Muscle layer of duodenum (tissue), 2 donors: ENCODE measurements around the gene RAX.
"Not testable (repeated sequence)": the region's sequence is repeated elsewhere in the genome, so short reads cannot be mapped to it uniquely, and the experiment has no call there.

Experiments
- H3K27ac ChIP-seq: one replicate; pipeline ENCODE4 v1.7.0; 2013; ENCODE audit warnings: mild to moderate bottlenecking, low read length
- H3K27me3 ChIP-seq: one replicate; pipeline ENCODE4 v1.7.0; 2013; ENCODE audit warnings: low read depth, mild to moderate bottlenecking, control low read depth, low read length
- H3K36me3 ChIP-seq, 2 donors: one replicate each; pipeline ENCODE4 v1.7.0; 2013; ENCODE audit warnings: low read length in 2 of 2, control low read depth in 1 of 2, mild to moderate bottlenecking in 1 of 2; ENCODE audit not compliant: insufficient read depth in 2 of 2, control insufficient read depth in 1 of 2
- H3K4me1 ChIP-seq, 2 donors: one replicate each; pipeline ENCODE4 v1.7.0; 2013; ENCODE audit warnings: low read length in 2 of 2, mild to moderate bottlenecking in 2 of 2, control low read depth in 1 of 2, moderate library complexity in 1 of 2; ENCODE audit not compliant: insufficient read depth in 2 of 2, control insufficient read depth in 1 of 2
- H3K4me3 ChIP-seq, 2 donors: one replicate each; pipeline ENCODE4 v1.7.0; 2013; ENCODE audit warnings: low read length in 2 of 2, low read depth in 1 of 2, mild to moderate bottlenecking in 1 of 2
- H3K9me3 ChIP-seq, 2 donors: one replicate each; pipeline ENCODE4 v1.7.0; 2013; ENCODE audit warnings: low read length in 2 of 2, control low read depth in 1 of 2, mild to moderate bottlenecking in 1 of 2; ENCODE audit not compliant: control insufficient read depth in 1 of 2
- donor health status: healthy.

RAX gene

DNA sequence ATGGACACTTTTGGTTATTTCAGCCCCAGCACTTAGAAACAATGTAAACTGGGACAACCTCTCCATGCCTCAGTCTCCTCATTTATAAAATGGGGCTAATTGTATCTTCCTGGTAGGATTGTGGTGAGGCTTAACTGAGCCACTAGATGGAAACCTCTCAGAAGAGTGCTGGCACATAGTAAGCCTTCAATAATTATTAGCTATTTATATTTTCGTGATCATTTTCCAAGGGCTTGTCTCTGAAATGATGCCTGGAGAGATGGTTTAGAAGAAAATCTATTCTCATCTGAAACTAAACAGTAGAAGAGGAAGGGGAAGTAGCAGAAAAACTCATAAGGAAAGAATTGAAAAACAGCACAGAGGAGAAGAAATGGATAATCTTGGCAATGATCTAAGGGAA, 6.8 kb downstream of the RAX start:
- H3K27me3 ChIP-seq: peaks cover 66% of the 10 kb centered on the region
- H3K4me3 ChIP-seq: no peak overlapping the region
- no peaks in the 10 kb centered on the region for H3K36me3 ChIP-seq
- H3K4me1 ChIP-seq: peaks cover 0 to 24% of the 10 kb centered on the region in 2 donors
- no peaks in the 10 kb centered on the region for H3K9me3 ChIP-seq
- no peak overlapping the region for H3K27ac ChIP-seq

DNA sequence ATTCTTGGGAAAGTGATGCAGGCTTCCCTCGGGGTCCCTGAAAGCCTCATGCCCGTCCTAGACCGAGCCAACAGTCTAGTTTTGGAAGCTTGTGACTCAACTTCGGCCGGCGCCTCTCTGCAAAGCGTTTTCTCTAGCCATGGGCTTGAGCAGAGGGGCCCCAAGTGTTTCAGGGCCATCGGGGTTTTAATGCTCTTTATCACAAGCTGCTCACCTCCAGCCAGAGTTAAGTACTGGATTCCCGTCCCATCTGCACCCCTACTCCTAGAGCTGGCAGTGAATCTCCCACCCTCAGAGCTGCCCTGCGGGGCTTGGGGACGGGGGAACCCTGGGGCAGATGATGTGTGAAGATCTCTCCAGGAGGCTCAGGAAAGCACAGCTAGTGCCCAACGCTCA, 7.3 kb downstream of the RAX start:
- H3K4me1 ChIP-seq: peaks cover 0 to 24% of the 10 kb centered on the region in 2 donors
- no peak overlapping the region for H3K27ac ChIP-seq
- peaks cover 62% of the 10 kb centered on the region for H3K27me3 ChIP-seq
- H3K4me3 ChIP-seq: no peak overlapping the region
- H3K36me3 ChIP-seq: no peaks in the 10 kb centered on the region
- H3K9me3 ChIP-seq: no peaks in the 10 kb centered on the region

DNA sequence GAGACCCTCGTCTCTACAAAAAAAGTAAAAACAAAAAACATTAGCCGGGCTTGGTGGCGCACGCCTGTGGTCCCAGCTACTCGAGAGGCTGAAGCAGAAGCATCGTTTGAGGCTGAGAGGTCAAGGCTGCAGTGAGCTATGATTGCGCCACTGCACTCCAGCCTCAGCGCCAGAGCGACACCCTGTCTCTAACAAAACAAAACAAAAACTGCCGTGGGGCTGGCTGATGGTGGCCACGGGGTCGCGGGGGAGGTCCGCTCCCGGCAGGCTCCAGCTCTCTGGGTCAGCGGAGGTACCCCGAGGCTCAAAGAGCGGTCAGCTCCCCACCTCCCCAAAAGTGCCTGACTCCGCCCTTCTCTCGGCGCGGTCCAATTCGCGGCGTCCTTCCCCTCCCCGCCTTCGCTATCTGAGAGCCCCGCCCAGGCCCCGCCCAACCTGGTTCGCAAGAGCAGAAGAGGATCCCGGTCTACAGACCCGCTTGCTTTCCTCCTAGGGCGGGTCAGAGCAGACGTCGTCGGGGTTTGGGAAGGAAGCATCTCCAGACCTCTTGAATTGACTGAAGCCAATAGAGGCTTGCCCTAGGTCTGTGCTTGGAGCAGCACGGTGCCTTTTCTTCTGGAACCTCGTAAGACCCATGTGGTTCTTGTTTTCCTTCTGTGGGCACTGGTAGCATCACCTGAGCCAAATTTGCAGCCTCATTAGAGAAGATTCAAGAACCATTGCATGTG, 7.8 kb downstream of the RAX start:
- no peaks in the 10 kb centered on the region for H3K36me3 ChIP-seq
- H3K27me3 ChIP-seq: peaks cover 56% of the 10 kb centered on the region
- H3K27ac ChIP-seq: no peak overlapping the region
- H3K4me1 ChIP-seq: peaks cover 0 to 24% of the 10 kb centered on the region in 2 donors
- no peaks in the 10 kb centered on the region for H3K9me3 ChIP-seq
- peak overlapping the region in 1 of 2 donors; percentile 44 for H3K4me3 ChIP-seq

DNA sequence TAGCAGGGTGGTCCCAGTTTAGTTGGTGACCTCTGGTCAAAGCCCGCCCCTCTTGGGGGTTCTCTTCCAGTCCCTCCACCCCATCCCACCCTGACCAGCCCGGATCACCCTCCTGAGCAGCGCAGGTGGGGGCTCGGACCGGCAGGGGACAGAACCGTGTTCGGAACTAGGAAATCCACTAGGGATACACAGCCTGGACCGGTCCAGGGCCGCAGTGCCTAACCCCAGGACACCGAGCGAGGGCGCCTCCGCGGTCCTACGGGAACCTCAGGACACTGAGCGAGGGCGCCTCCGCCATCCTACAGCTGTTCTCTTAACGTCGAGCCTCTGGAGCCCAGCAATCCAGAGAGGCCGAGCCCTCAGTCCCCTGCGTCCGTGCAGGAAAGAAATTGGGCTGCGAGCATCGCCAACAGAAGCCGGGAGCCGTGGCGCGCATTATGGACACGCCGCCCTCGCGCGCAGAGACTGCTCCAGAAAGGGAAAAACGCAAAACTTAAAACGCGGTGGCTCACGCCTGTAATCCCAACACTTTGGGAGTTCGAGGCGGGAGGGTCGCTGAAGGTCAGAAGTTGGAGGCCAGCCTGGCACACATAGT, 8.5 kb downstream of the RAX start:
- Histone ChIP-seq H3K4me3 (peak overlapping the region in 1 of 2 donors; percentile 44), H3K9me3 (no peaks in the 10 kb centered on the region), H3K27me3 (peaks cover 50% of the 10 kb centered on the region), H3K36me3 (no peaks in the 10 kb centered on the region), H3K4me1 (peaks cover 0 to 24% of the 10 kb centered on the region in 2 donors), H3K27ac (no peak overlapping the region)

DNA sequence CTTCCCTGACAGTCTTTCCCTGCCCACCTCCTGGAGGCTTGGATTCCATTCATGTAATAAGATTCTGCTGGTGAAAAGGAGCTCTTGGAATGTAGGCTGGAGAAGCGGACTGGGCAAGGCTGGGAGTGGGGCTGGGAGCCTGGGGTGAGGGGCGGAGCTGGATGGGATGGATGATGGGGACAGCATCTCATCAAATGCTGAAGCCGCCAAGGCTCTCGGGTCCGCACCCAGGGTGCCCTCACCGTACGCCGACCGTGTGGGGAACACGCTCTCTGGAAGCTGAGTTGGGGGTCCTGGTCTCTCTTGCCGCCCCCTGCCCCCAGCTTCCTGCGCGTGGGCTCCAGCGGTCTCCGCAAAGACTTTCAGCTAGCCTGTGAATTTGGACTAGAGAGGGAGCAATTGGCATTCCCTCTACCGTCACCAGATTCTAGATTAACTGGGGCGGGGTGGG, 9.1 kb downstream of the RAX start:
- peaks cover 46% of the 10 kb centered on the region for H3K27me3 ChIP-seq

DNA sequence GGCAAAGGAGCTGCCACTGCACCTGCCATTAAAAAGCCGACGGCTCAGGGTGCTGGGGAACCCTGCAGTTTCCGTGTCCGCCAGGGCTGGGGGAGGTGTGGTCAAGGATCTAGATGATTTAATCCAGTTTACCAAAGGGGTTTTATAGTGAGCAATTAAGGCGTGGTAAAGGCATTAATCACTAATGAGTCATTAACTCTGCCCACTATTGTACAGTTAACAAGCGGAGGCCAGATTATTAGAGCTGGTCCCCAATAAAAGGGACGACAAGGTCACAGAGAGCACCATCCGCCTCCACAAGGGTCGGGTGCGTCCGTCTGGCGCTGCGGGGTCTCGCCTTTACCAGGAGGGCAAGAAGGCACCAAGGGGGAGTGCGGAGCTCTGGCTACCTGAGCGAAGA, 9.6 kb downstream of the RAX start:
- Histone ChIP-seq H3K4me3 (no peak overlapping the region), H3K9me3 (no peaks in the 10 kb centered on the region), H3K4me1 (peaks cover 0 to 15% of the 10 kb centered on the region in 2 donors), H3K36me3 (no peaks in the 10 kb centered on the region), H3K27me3 (peaks cover 44% of the 10 kb centered on the region), H3K27ac (no peak overlapping the region)

More for the DNA sequence above, 9.1 kb downstream of the RAX start:
- H3K27ac ChIP-seq: no peak overlapping the region
- H3K4me1 ChIP-seq: peaks cover 0 to 19% of the 10 kb centered on the region in 2 donors
- H3K4me3 ChIP-seq: no peak overlapping the region
- H3K36me3 ChIP-seq: no peaks in the 10 kb centered on the region
- H3K9me3 ChIP-seq: no peaks in the 10 kb centered on the region

DNA sequence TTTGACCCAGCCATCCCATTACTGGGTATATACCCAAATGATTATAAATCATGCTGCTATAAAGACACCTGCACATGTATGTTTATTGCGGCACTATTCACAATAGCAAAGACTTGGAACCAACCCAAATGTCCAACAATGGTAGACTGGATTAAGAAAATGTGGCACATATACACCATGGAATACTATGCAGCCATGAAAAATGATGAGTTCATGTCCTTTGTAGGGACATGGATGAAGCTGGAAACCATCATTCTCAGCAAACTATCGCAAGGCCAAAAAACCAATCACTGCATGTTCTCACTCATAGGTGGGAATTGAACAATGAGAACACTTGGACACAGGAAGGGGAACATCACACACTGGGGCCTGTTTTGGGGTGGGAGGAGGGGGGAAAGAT, 11.0 kb downstream of the RAX start:
- H3K36me3 ChIP-seq, H3K9me3 ChIP-seq, H3K27ac ChIP-seq, H3K4me3 ChIP-seq, H3K4me1 ChIP-seq: not testable (repeated sequence)
- H3K27me3 ChIP-seq: peaks cover 30% of the 10 kb centered on the region

DNA sequence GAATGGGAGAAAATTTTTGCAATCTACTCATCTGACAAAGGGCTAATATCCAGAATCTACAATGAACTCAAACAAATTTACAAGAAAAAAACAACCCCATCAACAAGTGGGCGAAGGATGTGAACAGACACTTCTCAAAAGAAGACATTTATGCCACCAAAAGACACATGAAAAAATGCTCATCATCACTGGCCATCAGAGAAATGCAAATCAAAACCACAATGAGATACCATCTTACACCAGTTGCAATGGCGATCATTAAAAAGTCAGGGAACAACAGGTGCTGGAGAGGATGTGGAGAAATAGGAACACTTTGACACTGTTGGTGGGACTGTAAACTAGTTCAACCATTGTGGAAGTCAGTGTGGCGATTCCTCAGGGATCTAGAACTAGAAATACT, 11.4 kb downstream of the RAX start:
- not testable (repeated sequence) for H3K4me1 ChIP-seq, H3K27ac ChIP-seq, H3K4me3 ChIP-seq, H3K9me3 ChIP-seq, H3K36me3 ChIP-seq
- peaks cover 26% of the 10 kb centered on the region for H3K27me3 ChIP-seq

DNA sequence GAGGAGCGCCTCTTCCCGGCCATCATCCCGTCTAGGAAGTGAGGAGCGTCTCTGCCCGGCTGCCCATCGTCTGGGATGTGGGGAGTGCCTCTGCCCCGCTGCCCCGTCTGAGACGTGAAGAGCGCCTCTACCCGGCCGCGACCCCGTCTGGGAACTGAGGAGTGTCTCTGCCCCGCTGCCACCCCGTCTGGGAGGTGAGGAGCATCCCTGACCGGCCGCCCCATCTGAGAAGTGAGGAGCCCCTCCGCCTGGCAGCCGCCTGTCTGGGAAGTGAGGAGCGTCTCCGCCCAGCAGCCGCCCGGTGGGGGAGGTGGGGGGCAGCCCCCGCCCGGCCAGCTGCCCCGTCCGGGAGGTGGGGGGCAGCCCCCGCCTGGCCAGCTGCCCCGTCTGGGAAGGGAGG, 17.8 kb downstream of the RAX start:
- not testable (repeated sequence) for H3K36me3 ChIP-seq, H3K27ac ChIP-seq, H3K4me1 ChIP-seq, H3K9me3 ChIP-seq, H3K27me3 ChIP-seq, H3K4me3 ChIP-seq

DNA sequence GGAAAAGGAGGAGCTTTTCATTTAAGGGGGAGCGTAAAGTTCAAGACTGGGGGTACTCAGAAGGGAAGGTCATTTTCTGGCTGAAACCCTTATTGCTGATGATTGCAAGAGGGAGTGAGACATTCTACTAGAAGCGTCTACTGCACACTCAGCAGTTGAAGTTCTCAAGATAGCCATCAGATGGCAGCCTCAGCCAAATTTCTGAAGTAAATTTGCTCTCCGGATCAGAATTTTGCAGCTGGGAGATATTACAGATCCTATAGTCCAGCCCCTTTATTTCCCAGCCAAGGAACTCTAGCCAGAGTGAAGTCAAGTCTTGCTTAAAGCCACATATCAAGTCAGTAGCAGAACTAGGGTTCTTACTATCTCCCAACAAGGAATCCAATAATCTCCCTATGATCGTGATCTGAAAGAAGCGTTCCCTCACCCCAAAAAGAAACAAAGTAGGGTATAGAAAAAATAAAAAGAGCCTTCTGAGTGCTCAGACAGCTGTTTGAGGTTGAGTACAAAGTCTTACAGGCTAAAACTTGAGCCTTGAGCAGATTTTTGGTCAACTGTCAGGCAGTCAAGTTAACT, 24.0 kb downstream of the RAX start:
- no peak overlapping the region for H3K4me3 ChIP-seq
- no peak overlapping the region for H3K27ac ChIP-seq
- H3K4me1 ChIP-seq: no peaks in the 10 kb centered on the region
- H3K36me3 ChIP-seq: no peaks in the 10 kb centered on the region
- no peaks in the 10 kb centered on the region for H3K27me3 ChIP-seq
- no peaks in the 10 kb centered on the region for H3K9me3 ChIP-seq

DNA sequence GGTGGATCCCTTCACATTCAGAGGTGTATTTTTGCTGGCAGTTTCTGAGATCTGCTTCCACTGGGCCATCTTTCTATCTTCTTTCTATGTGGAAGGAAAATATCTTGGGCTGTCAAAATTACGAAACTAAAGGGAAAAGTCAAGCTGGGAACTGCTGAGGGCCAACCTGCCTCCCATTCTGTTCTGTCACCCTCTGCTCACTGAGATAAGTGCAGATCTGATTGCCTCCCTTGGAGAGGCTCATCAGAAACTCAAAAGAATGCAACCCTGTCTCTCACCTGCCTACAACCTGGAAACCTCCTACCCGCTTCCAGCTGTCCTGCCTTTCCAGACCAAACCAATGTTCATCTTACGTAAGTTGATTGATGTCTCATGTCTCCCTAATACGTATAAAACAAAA, 26.5 kb downstream of the RAX start:
- H3K36me3 ChIP-seq: no peaks in the 10 kb centered on the region
- no peak overlapping the region for H3K4me3 ChIP-seq
- no peaks in the 10 kb centered on the region for H3K4me1 ChIP-seq
- no peaks in the 10 kb centered on the region for H3K27me3 ChIP-seq
- H3K27ac ChIP-seq: no peak overlapping the region
- H3K9me3 ChIP-seq: peaks cover 0 to 1% of the 10 kb centered on the region in 2 donors
